PC-3 (cell line): Measurements from ENCODE around the gene ACSBG1. TPM values are rescaled to one million over a fixed set of nuclear protein-coding genes. Genes with fewer than 3 reads are reported as not detected.
"Not testable (repeated sequence)": the region's sequence is repeated elsewhere in the genome, so short reads cannot be mapped to it uniquely, and the experiment has no call there.

Experiments
- ATAC-seq: fragments of 200-7000 bp; cut with Tn5 transposase; 2 replicates; pipeline ENCODE4 v1.9.1; 2020; ENCODE audit warnings: mild to moderate bottlenecking, moderate library complexity
- BruUV-seq: library from RNA; stranded (reverse); fragments of 400-500 nt; replicated peaks from 2 replicates; lab custom pipeline; 2021; lab: Mats Ljungman, UMichigan
- CTCF ChIA-PET: fragments of 300-600 bp; sonication (Branson Sonifier 250); formaldehyde crosslinking; loops from one replicate; lab custom pipeline; 2022; ENCODE audit warnings: antibody characterized with exemption; lab: Charles Lee
- POLR2A ChIA-PET: fragments of 300-600 bp; sonication (Branson Sonifier 250); formaldehyde crosslinking; loops from one replicate; lab custom pipeline; 2022; ENCODE audit warnings: antibody characterized with exemption; ENCODE audit not compliant: unreplicated experiment; lab: Charles Lee
- DNase-seq: peaks from one replicate; pipeline ENCODE4 v3.0.0-alpha.2; 2015
- H2AFZ ChIP-seq: fragments of 300-600 bp; sonication (generic); 2 replicates; pipeline ENCODE4 v1.6.0; 2016; ENCODE audit warnings: antibody characterized with exemption, low read length
- H3F3A ChIP-seq: fragments of 300-600 bp; sonication (generic); one replicate; pipeline ENCODE4 v1.6.0; 2017; ENCODE audit warnings: antibody characterized with exemption, low read length, control low read depth, mild to moderate bottlenecking; ENCODE audit not compliant: unreplicated experiment
- H3K27ac ChIP-seq: fragments of 300-600 bp; sonication (generic); 2 replicates; pipeline ENCODE4 v1.5.1; 2016; ENCODE audit warnings: mild to moderate bottlenecking, low read length
- H3K27me3 ChIP-seq: fragments of 300-600 bp; sonication (generic); 2 replicates; pipeline ENCODE4 v1.6.1; 2016; ENCODE audit warnings: low read length, mixed read lengths
- H3K36me3 ChIP-seq: fragments of 300-600 bp; sonication (generic); 2 replicates; pipeline ENCODE4 v1.6.1; 2016; ENCODE audit warnings: low read depth, mixed run types, low read length, mixed read lengths
- H3K4me1 ChIP-seq: fragments of 300-600 bp; sonication (generic); 2 replicates; pipeline ENCODE4 v1.5.1; 2016; ENCODE audit warnings: low read length; ENCODE audit not compliant: insufficient read depth
- H3K4me2 ChIP-seq: fragments of 300-600 bp; sonication (generic); 2 replicates; pipeline ENCODE4 v1.6.0; 2016; ENCODE audit warnings: low read length
- H3K4me3 ChIP-seq: fragments of 300-600 bp; sonication (generic); 2 replicates; pipeline ENCODE4 v1.5.1; 2016; ENCODE audit warnings: mild to moderate bottlenecking, low read length, mixed read lengths
- H3K79me2 ChIP-seq: fragments of 300-600 bp; sonication (generic); 2 replicates; pipeline ENCODE4 v1.6.1; 2017; ENCODE audit warnings: low read length, mixed read lengths
- H3K9ac ChIP-seq: fragments of 300-600 bp; sonication (generic); 2 replicates; pipeline ENCODE4 v1.6.0; 2016; ENCODE audit warnings: mild to moderate bottlenecking, low read length
- H3K9me2 ChIP-seq: fragments of 300-600 bp; sonication (generic); replicated peaks from 2 replicates; pipeline ENCODE4 v1.6.1; 2016; ENCODE audit warnings: mixed run types, low read length, mixed read lengths
- H3K9me3 ChIP-seq: fragments of 300-600 bp; sonication (generic); 2 replicates; pipeline ENCODE4 v1.6.1; 2016; ENCODE audit warnings: low read length, mixed read lengths
- H4K20me1 ChIP-seq: fragments of 300-600 bp; sonication (generic); 2 replicates; pipeline ENCODE4 v1.6.1; 2016; ENCODE audit warnings: low read length, mixed read lengths
- CTCF ChIP-seq: fragments of 300-600 bp; sonication (generic); conservative IDR thresholded peaks from 2 replicates; pipeline ENCODE4 v1.5.1; 2017; ENCODE audit warnings: antibody characterized with exemption, low read depth, mild to moderate bottlenecking, low read length
- EZH2 ChIP-seq: fragments of 300-600 bp; sonication (generic); IDR thresholded peaks from one replicate; pipeline ENCODE4 v1.6.1; 2017; ENCODE audit warnings: antibody characterized with exemption, mild to moderate bottlenecking, low read length; ENCODE audit not compliant: unreplicated experiment
- EZH2phosphoT487 ChIP-seq: fragments of 300-600 bp; sonication (generic); IDR thresholded peaks from 2 replicates; pipeline ENCODE4 v1.6.1; 2018; ENCODE audit warnings: mild to moderate bottlenecking, antibody characterized with exemption, low read length, borderline replicate concordance
- intact Hi-C: fragments of 100-400 bp; cut with micrococcal nuclease; formaldehyde crosslinking; loops from 2 replicates; pipeline ENCODE4 v1.9.0; 2023
- total RNA-seq: library from RNA; depleted of rRNA; stranded (reverse); fragments of >200 nt; gene quantifications from 2 replicates; pipeline ENCODE4 v1.2.3, GENCODE V29; 2014

ACSBG1 gene
- total RNA-seq, 1 experiment from 2014 or later: 0.36 TPM

- intact Hi-C loops: no loop called here
- CTCF ChIA-PET: no interaction called here
- Histone ChIP-seq H3F3A (no peaks in the 10 kb centered on the region), H3K27ac (no peak overlapping the region), H3K4me2 (no peak overlapping the region), H3K9me3 (no peaks in the 10 kb centered on the region), H4K20me1 (no peaks in the 10 kb centered on the region), H3K9ac (no peak overlapping the region), H3K4me3 (no peak overlapping the region), H3K36me3 (no peaks in the 10 kb centered on the region), H3K27me3 (no peaks in the 10 kb centered on the region), H3K4me1 (no peaks in the 10 kb centered on the region), H3K79me2 (no peaks in the 10 kb centered on the region), H3K9me2 (no peaks in the 10 kb centered on the region), H2AFZ (no peak overlapping the region)
- no TSS peak for BruUV-seq
- TF ChIP-seq EZH2 (no peak), EZH2phosphoT487 (no peak), CTCF (no peak)
- no peak for DNase-seq
- POLR2A ChIA-PET: no interaction called here
- ATAC-seq: no peak
Measured at GRCh38 chr15:78247911-78248310, 13.5 kb upstream of the ACSBG1 start.

- H3K4me2 ChIP-seq, H3K27me3 ChIP-seq, H3K79me2 ChIP-seq, CTCF ChIA-PET, POLR2A ChIA-PET, H3K4me3 ChIP-seq, DNase-seq, intact Hi-C loops, H3K9ac ChIP-seq, H2AFZ ChIP-seq, H3K9me3 ChIP-seq, H3K4me1 ChIP-seq, H3K9me2 ChIP-seq, ATAC-seq, BruUV-seq, H3K27ac ChIP-seq, H4K20me1 ChIP-seq, H3F3A ChIP-seq, H3K36me3 ChIP-seq: not testable (repeated sequence)
Measured at GRCh38 chr15:78245976-78246620, 11.7 kb upstream of the ACSBG1 start.

GRCh38 chr15:78245392-78245791, 11.0 kb upstream of the ACSBG1 start:
- H3K4me1 ChIP-seq, H4K20me1 ChIP-seq, H3K27ac ChIP-seq, H3K27me3 ChIP-seq, H3F3A ChIP-seq, H3K79me2 ChIP-seq, POLR2A ChIA-PET, H3K4me3 ChIP-seq, H2AFZ ChIP-seq, CTCF ChIA-PET, ATAC-seq, H3K4me2 ChIP-seq, H3K9ac ChIP-seq, intact Hi-C loops, H3K9me2 ChIP-seq, BruUV-seq, H3K9me3 ChIP-seq, DNase-seq, H3K36me3 ChIP-seq: not testable (repeated sequence)

- POLR2A ChIA-PET: no interaction called here
Measured at GRCh38 chr15:78244893-78245292, 10.5 kb upstream of the ACSBG1 start.

More at GRCh38 chr15:78244893-78245292, 10.5 kb upstream of the ACSBG1 start:
- H3K9ac ChIP-seq: no peak overlapping the region
- no peaks in the 10 kb centered on the region for H3F3A ChIP-seq
- ATAC-seq (no peak), DNase-seq (no peak)
- no TSS peak for BruUV-seq
- no peaks in the 10 kb centered on the region for H3K9me3 ChIP-seq
- H4K20me1 ChIP-seq: no peaks in the 10 kb centered on the region
- H3K79me2 ChIP-seq: no peaks in the 10 kb centered on the region
- no peaks in the 10 kb centered on the region for H3K4me1 ChIP-seq
- H3K36me3 ChIP-seq: no peaks in the 10 kb centered on the region
- no peaks in the 10 kb centered on the region for H3K9me2 ChIP-seq
- TF ChIP-seq CTCF: no peak
- no peak for TF ChIP-seq EZH2phosphoT487
- no peak for TF ChIP-seq EZH2
- intact Hi-C loops: loop anchor here (5.0 kb wide), 2 partner anchors 48 to 113 kb away; partner anchors contain the start of gene CIB2
- H3K4me3 ChIP-seq: no peak overlapping the region
- H2AFZ ChIP-seq: no peak overlapping the region
- H3K27me3 ChIP-seq: no peaks in the 10 kb centered on the region
- CTCF ChIA-PET: no interaction called here
- H3K27ac ChIP-seq: no peak overlapping the region
- no peak overlapping the region for H3K4me2 ChIP-seq
